Measurements from ENCODE around the gene TBC1D1.
"Not testable (repeated sequence)": the region's sequence is repeated elsewhere in the genome, so short reads cannot be mapped to it uniquely, and the experiment has no call there.

Gene TBC1D1

GRCh38 chr4:37889849-37890800, 759 bp upstream of the TBC1D1 start:
- no peak for DNase-seq

- peak; percentile 28 for DNase-seq
Observed at GRCh38 chr4:37891260-37892159, 626 bp downstream of the TBC1D1 start.

GRCh38 chr4:37892641-37893040, 1.8 kb downstream of the TBC1D1 start:
- DNase-seq, result no peak

- no peak for DNase-seq
Observed at GRCh38 chr4:37893164-37893563, 2.3 kb downstream of the TBC1D1 start.

GRCh38 chr4:37895271-37895670, 4.4 kb downstream of the TBC1D1 start:
- no peak for DNase-seq

GRCh38 chr4:37896206-37896860, 5.4 kb downstream of the TBC1D1 start:
- no peak for DNase-seq

GRCh38 chr4:37902212-37902611, 11.3 kb downstream of the TBC1D1 start:
- no peak for DNase-seq

- DNase-seq, result no peak
Observed at GRCh38 chr4:37902738-37903693, 12.1 kb downstream of the TBC1D1 start.

- no peak for DNase-seq
Observed at GRCh38 chr4:37903901-37904300, 13.0 kb downstream of the TBC1D1 start.

- no peak for DNase-seq
Observed at GRCh38 chr4:37904824-37905223, 13.9 kb downstream of the TBC1D1 start.

- DNase-seq, result no peak
Observed at GRCh38 chr4:37905533-37906169, 14.8 kb downstream of the TBC1D1 start.

GRCh38 chr4:37908488-37909331, 17.8 kb downstream of the TBC1D1 start:
- no peak for DNase-seq

GRCh38 chr4:37909332-37910090, 18.6 kb downstream of the TBC1D1 start:
- DNase-seq, result no peak

GRCh38 chr4:37910091-37910486, 19.2 kb downstream of the TBC1D1 start:
- DNase-seq, result no peak

GRCh38 chr4:37914539-37914938, 23.7 kb downstream of the TBC1D1 start:
- DNase-seq, result no peak

GRCh38 chr4:37917388-37917787, 26.5 kb downstream of the TBC1D1 start:
- no peak for DNase-seq

- no peak for DNase-seq
Observed at GRCh38 chr4:37918653-37919052, 27.8 kb downstream of the TBC1D1 start.

- no peak for DNase-seq
Observed at GRCh38 chr4:37922328-37922727, 31.4 kb downstream of the TBC1D1 start.

- not testable (repeated sequence) for DNase-seq
Observed at GRCh38 chr4:37923089-37923488, 32.2 kb downstream of the TBC1D1 start.

- DNase-seq, result no peak
Observed at GRCh38 chr4:37924946-37925345, 34.1 kb downstream of the TBC1D1 start.
